H1 (cell line): Measurements from ENCODE around the gene HADH. TPM values are rescaled to one million over a fixed set of nuclear protein-coding genes. Genes with fewer than 3 reads are reported as not detected.

Source experiments
- CTCF ChIA-PET: fragments of 300-600 bp; sonication (Branson Sonifier 250); formaldehyde crosslinking; loops from one replicate; lab custom pipeline; 2021; ENCODE audit not compliant: partially characterized antibody; lab: Charles Lee
- POLR2A ChIA-PET: fragments of 300-600 bp; sonication (Branson Sonifier 250); formaldehyde crosslinking; loops from one replicate; lab custom pipeline; 2021; ENCODE audit warnings: inconsistent platforms; ENCODE audit not compliant: partially characterized antibody; lab: Charles Lee
- DNase-seq, 2 experiments: peaks; one replicate each; pipeline versions ENCODE4 v3.0.0 to v3.0.0-alpha.2; 2010 to 2022; ENCODE audit warnings: low spot score in 2 of 2, low read depth in 1 of 2, mixed read lengths in 1 of 2
- FAIRE-seq: peaks from 2 replicates; lab custom pipeline; 2011; peaks lifted over from hg19 to GRCh38; lab: Jason Lieb, UNC
- H2AFZ ChIP-seq: 2 replicates; pipeline ENCODE4 v1.8.1; 2012; ENCODE audit warnings: low read length, inconsistent platforms
- H2AK5ac ChIP-seq: 2 replicates; pipeline ENCODE4 v1.6.1; 2013; ENCODE audit warnings: low read depth, low read length
- H2BK120ac ChIP-seq: replicated peaks from 2 replicates; pipeline ENCODE3; 2013; ENCODE audit warnings: low read depth, low read length, inconsistent platforms
- H2BK12ac ChIP-seq: 2 replicates; pipeline ENCODE4 v1.6.1; 2013; ENCODE audit warnings: low read depth, low read length
- H2BK15ac ChIP-seq: 2 replicates; pipeline ENCODE4 v1.6.1; 2013; ENCODE audit warnings: low read length
- H2BK20ac ChIP-seq: 2 replicates; pipeline ENCODE4 v1.6.1; 2013; ENCODE audit warnings: low read length
- H2BK5ac ChIP-seq: 2 replicates; pipeline ENCODE4 v1.6.1; 2013; ENCODE audit warnings: low read depth, low read length
- H3K14ac ChIP-seq: 2 replicates; pipeline ENCODE4 v1.6.1; 2013; ENCODE audit warnings: inconsistent platforms; ENCODE audit not compliant: insufficient read length
- H3K18ac ChIP-seq: 2 replicates; pipeline ENCODE4 v1.6.1; 2013; ENCODE audit warnings: low read length; ENCODE audit errors: extremely low read depth
- H3K23ac ChIP-seq: 2 replicates; pipeline ENCODE4 v1.6.1; 2013; ENCODE audit warnings: inconsistent platforms; ENCODE audit not compliant: insufficient read length
- H3K23me2 ChIP-seq: 2 replicates; pipeline ENCODE4 v1.6.1; 2013; ENCODE audit warnings: low read depth, low read length
- H3K27ac ChIP-seq: 2 replicates; pipeline ENCODE4 v1.6.1; 2011; ENCODE audit warnings: low read depth, low read length, inconsistent platforms
- H3K27me3 ChIP-seq, 4 experiments: replicated peaks in 1 of 4; 1 replicate in 1 of 4; 2 replicates in 3 of 4; pipeline versions ENCODE4 v1.6.1 to v1.8.1; 2011 to 2013; ENCODE audit warnings: low read length in 3 of 4, mild to moderate bottlenecking in 3 of 4, inconsistent platforms in 2 of 4, mixed read lengths in 2 of 4, moderate library complexity in 1 of 4; ENCODE audit not compliant: control insufficient read depth in 3 of 4, insufficient read depth in 3 of 4; ENCODE audit errors: extremely low read depth in 1 of 4
- H3K36me3 ChIP-seq, 4 experiments: 2 replicates each; pipeline versions ENCODE4 v1.6.1 to v1.8.1; 2011 to 2013; ENCODE audit warnings: mild to moderate bottlenecking in 4 of 4, low read length in 3 of 4, moderate library complexity in 2 of 4, control low read depth in 1 of 4, inconsistent platforms in 1 of 4; ENCODE audit not compliant: insufficient read depth in 4 of 4, control insufficient read depth in 2 of 4
- H3K4ac ChIP-seq: replicated peaks from 2 replicates; pipeline ENCODE3; 2013; ENCODE audit warnings: low read length, low read depth, mixed read lengths, inconsistent platforms; ENCODE audit not compliant: insufficient read length
- H3K4me1 ChIP-seq, 4 experiments: replicated peaks in 1 of 4; 1 replicate in 1 of 4; 2 replicates in 3 of 4; pipeline versions ENCODE4 v1.6.1 to v1.8.1; 2011 to 2013; ENCODE audit warnings: low read length in 3 of 4, inconsistent platforms in 2 of 4, mixed read lengths in 1 of 4; ENCODE audit not compliant: insufficient read depth in 4 of 4, control insufficient read depth in 3 of 4
- H3K4me2 ChIP-seq, 2 experiments: 2 replicates each; pipeline versions ENCODE4 v1.6.1 to v1.8.1; 2011 to 2013; ENCODE audit warnings: low read depth in 2 of 2, low read length in 2 of 2, control low read depth in 1 of 2, inconsistent platforms in 1 of 2, mild to moderate bottlenecking in 1 of 2; ENCODE audit not compliant: insufficient read depth in 1 of 2
- H3K4me3 ChIP-seq, 4 experiments: fragments of 200-600, 300-600 bp in 1 of 4; sonication (generic), shearing (Covaris generic), sonication (Bioruptor Twin) in 1 of 4; 2 replicates each; pipeline versions ENCODE4 v1.5.1 to v1.8.1; 2011 to 2016; ENCODE audit warnings: low read length in 4 of 4, low read depth in 3 of 4, control low read depth in 2 of 4, inconsistent platforms in 2 of 4, mild to moderate bottlenecking in 2 of 4, mixed read lengths in 1 of 4, moderate library complexity in 1 of 4; ENCODE audit not compliant: insufficient read depth in 2 of 4; ENCODE audit errors: extremely low read depth in 1 of 4
- H3K56ac ChIP-seq: replicated peaks from 2 replicates; pipeline ENCODE3; 2013; ENCODE audit warnings: low read depth, mild to moderate bottlenecking, mixed read lengths, low read length, inconsistent platforms; ENCODE audit not compliant: insufficient read length
- H3K79me1 ChIP-seq: 2 replicates; pipeline ENCODE4 v1.6.1; 2013; ENCODE audit warnings: low read depth, low read length, control low read depth
- H3K79me2 ChIP-seq, 2 experiments: 2 replicates each; pipeline versions ENCODE4 v1.6.1 to v1.8.1; 2012 to 2013; ENCODE audit warnings: low read length in 2 of 2, mild to moderate bottlenecking in 2 of 2, inconsistent platforms in 1 of 2; ENCODE audit not compliant: insufficient read depth in 2 of 2, control insufficient read depth in 1 of 2
- H3K9ac ChIP-seq, 4 experiments: replicated peaks in 1 of 4; 1 replicate in 1 of 4; 2 replicates in 3 of 4; pipeline versions ENCODE4 v1.6.1 to v1.8.1; 2011 to 2013; ENCODE audit warnings: low read depth in 3 of 4, low read length in 3 of 4, control low read depth in 2 of 4, mild to moderate bottlenecking in 2 of 4, moderate library complexity in 2 of 4, inconsistent platforms in 1 of 4; ENCODE audit errors: extremely low read depth in 1 of 4
- H3K9me3 ChIP-seq, 2 experiments: 2 replicates each; pipeline versions ENCODE4 v1.6.1 to v1.8.1; 2012 to 2013; ENCODE audit warnings: mild to moderate bottlenecking in 2 of 2, moderate library complexity in 2 of 2, control low read depth in 1 of 2, inconsistent platforms in 1 of 2, low read depth in 1 of 2, low read length in 1 of 2, mixed read lengths in 1 of 2; ENCODE audit not compliant: insufficient read depth in 2 of 2
- H4K20me1 ChIP-seq, 2 experiments: replicated peaks in 1 of 2; 2 replicates each; pipeline versions ENCODE3 to v1.8.1; 2011 to 2013; ENCODE audit warnings: inconsistent platforms in 2 of 2, low read length in 2 of 2, mild to moderate bottlenecking in 1 of 2; ENCODE audit not compliant: insufficient read depth in 2 of 2, control insufficient read depth in 1 of 2
- H4K5ac ChIP-seq: 2 replicates; pipeline ENCODE4 v1.6.1; 2013; ENCODE audit warnings: low read length, low read depth, mixed read lengths, inconsistent platforms; ENCODE audit not compliant: insufficient read length
- H4K8ac ChIP-seq: 2 replicates; pipeline ENCODE4 v1.8.0; 2013; ENCODE audit warnings: mild to moderate bottlenecking, moderate library complexity, low read length, inconsistent platforms; ENCODE audit not compliant: insufficient read depth; ENCODE audit errors: extremely low read depth
- H4K91ac ChIP-seq: replicated peaks from 2 replicates; pipeline ENCODE3; 2013; ENCODE audit warnings: low read length, mixed read lengths, inconsistent platforms; ENCODE audit not compliant: insufficient read length
- BACH1 ChIP-seq: IDR thresholded peaks from 2 replicates; pipeline ENCODE4 v1.6.1; 2012; ENCODE audit warnings: low read length, improper control_type of control experiment
- EGR1 ChIP-seq: IDR thresholded peaks from 2 replicates; pipeline ENCODE4 v1.6.1; 2011; ENCODE audit warnings: low read depth, low read length, borderline replicate concordance
- EZH2 ChIP-seq: fragments of 200-600 bp; sonication (generic); IDR thresholded peaks from 2 replicates; pipeline ENCODE4 v1.7.1; 2012; ENCODE audit warnings: low read depth, mild to moderate bottlenecking, moderate library complexity, low read length, inconsistent platforms; ENCODE audit not compliant: severe bottlenecking
- HDAC2 ChIP-seq, 2 experiments: fragments of 300-600 bp in 1 of 2; sonication (generic) in 1 of 2; IDR thresholded peaks; 2 replicates each; pipeline ENCODE4 v1.6.1; 2011 to 2012; ENCODE audit warnings: low read depth in 2 of 2, low read length in 2 of 2, mild to moderate bottlenecking in 2 of 2, moderate library complexity in 2 of 2, borderline replicate concordance in 1 of 2, inconsistent platforms in 1 of 2
- JUN ChIP-seq: IDR thresholded peaks from 2 replicates; pipeline ENCODE4 v1.6.1; 2011; ENCODE audit warnings: low read depth, mild to moderate bottlenecking, improper control_type of control experiment, low read length
- NRF1 ChIP-seq: IDR thresholded peaks from 2 replicates; pipeline ENCODE4 v1.6.1; 2011; ENCODE audit warnings: mild to moderate bottlenecking, low read depth, low read length, improper control_type of control experiment
- RXRA ChIP-seq: IDR thresholded peaks from 2 replicates; pipeline ENCODE4 v1.6.1; 2011; ENCODE audit warnings: low read depth, mild to moderate bottlenecking, low read length, moderate library complexity; ENCODE audit not compliant: insufficient read depth
- SRF ChIP-seq: IDR thresholded peaks from 2 replicates; pipeline ENCODE4 v1.6.1; 2011; ENCODE audit warnings: mild to moderate bottlenecking, low read depth, low read length, moderate library complexity
- ZNF274 ChIP-seq: IDR thresholded peaks from 2 replicates; pipeline ENCODE4 v1.7.0; 2012; ENCODE audit warnings: low read length, borderline replicate concordance; ENCODE audit errors: extremely low read depth
- polyA plus RNA-seq, 7 experiments: library from polyadenylated mRNA; depleted of rRNA in 3 of 7; stranded (reverse) in 5 of 7; unstranded in 2 of 7; fragments of >200 nt in 5 of 7; fragments of 200-250 nt in 2 of 7; gene quantifications; 1 replicate in 5 of 7; 2 replicates in 1 of 7; 4 replicates in 1 of 7; pipeline versions ENCODE4 v1.2.1 to v1.2.3, GENCODE V29; 2011 to 2013; ENCODE audit warnings: missing spikeins in 2 of 7, mixed read lengths in 2 of 7
- total RNA-seq: library from RNA; stranded (reverse); fragmentation: NEBNext Ultra II Directional; extraction: Animal tissue kit (Norgen Biotek cat#: 25700); gene quantifications from 2 replicates; pipeline ENCODE4 v1.2.1, GENCODE V29; 2021

The HADH gene
- total and polyA plus RNA-seq, 2 of the 8 experiments (the other 6 are each of a cell fraction or from before 2014, with no cell fraction given), result 47.5 to 54.4 TPM

GRCh38 chr4:108033348-108033747, 43.7 kb downstream of the HADH start:
- POLR2A ChIA-PET, result no interaction called here
- Histone ChIP-seq H3K36me3 (peaks cover 3 to 20% (median 11%) of the 10 kb centered on the region in 4 experiments), H2BK15ac (no peak overlapping the region), H4K91ac (no peak overlapping the region), H2AK5ac (no peak overlapping the region), H3K4me1 (no peaks in the 10 kb centered on the region), H3K4me2 (no peak overlapping the region), H3K56ac (no peak overlapping the region), H2BK120ac (no peak overlapping the region), H2BK12ac (no peak overlapping the region), H3K79me1 (no peaks in the 10 kb centered on the region), H4K20me1 (no peaks in the 10 kb centered on the region), H2BK20ac (no peak overlapping the region), H2AFZ (no peak overlapping the region), H4K8ac (no peak overlapping the region), H3K79me2 (no peaks in the 10 kb centered on the region), H3K9me3 (no peaks in the 10 kb centered on the region), H3K23me2 (no peaks in the 10 kb centered on the region), H3K27me3 (no peaks in the 10 kb centered on the region), H3K4ac (no peak overlapping the region), H2BK5ac (no peak overlapping the region), H3K9ac (no peak overlapping the region), H3K27ac (no peak overlapping the region), H3K18ac (no peak overlapping the region), H4K5ac (no peak overlapping the region), H3K14ac (no peak overlapping the region), H3K23ac (no peak overlapping the region), H3K4me3 (no peak overlapping the region)
- no peak for DNase-seq
- CTCF ChIA-PET, result interaction anchor here (0.6 to 10.3 kb wide), 3 partner anchors 16 to 547 kb away, joined by 3 to 119 read pairs (median 3); no protein-coding TSS in a partner anchor
- TF ChIP-seq HDAC2 (IDR thresholded peaks at IDR 0.05; ENCODE audit: borderline replicate concordance in 1 of 2, low read depth in 2 of 2, low read length in 2 of 2) (no peak), EGR1 (no peak), BACH1 (no peak), EZH2 (no peak), ZNF274 (no peak), JUN (no peak), SRF (no peak), NRF1 (no peak), RXRA (no peak)
- FAIRE-seq, result no peak
